GM21360 (cell line): Measurements from ENCODE around the gene NIP7.
"Not testable (repeated sequence)": the region's sequence is repeated elsewhere in the genome, so short reads cannot be mapped to it uniquely, and the experiment has no call there.

Source experiments
- ATAC-seq: cut with Tn5 transposase; IDR thresholded peaks from one replicate; pipeline ENCODE4 v1.9.1; 2021; ENCODE audit warnings: mild to moderate bottlenecking, moderate library complexity; ENCODE audit not compliant: unreplicated experiment

Gene NIP7

DNA sequence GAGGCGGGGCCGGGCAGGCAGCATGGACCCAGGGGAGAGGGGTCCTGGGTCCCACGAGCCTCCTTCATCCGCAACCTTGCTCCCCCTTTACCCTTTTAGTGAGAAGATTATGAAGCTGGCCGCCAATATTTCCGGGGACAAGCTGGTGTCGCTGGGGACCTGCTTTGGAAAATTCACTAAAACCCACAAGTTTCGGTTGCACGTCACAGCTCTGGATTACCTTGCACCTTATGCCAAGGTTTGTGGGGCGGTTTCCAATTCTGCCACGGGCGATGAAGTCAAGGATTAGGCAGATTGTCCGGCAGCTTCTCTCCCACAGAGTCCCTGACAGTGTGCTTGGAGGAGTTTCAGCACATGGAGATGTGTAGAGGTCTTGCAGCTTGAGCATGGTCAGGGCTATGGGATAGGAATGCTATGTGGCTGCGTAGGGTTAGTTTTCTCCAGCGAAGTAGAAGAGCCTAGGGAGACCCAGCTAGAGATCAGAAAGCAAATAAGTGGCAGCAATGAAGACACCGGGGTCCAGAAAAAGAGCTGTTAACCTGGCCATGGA, 598 bp downstream of the NIP7 start:
- no peak for ATAC-seq

DNA sequence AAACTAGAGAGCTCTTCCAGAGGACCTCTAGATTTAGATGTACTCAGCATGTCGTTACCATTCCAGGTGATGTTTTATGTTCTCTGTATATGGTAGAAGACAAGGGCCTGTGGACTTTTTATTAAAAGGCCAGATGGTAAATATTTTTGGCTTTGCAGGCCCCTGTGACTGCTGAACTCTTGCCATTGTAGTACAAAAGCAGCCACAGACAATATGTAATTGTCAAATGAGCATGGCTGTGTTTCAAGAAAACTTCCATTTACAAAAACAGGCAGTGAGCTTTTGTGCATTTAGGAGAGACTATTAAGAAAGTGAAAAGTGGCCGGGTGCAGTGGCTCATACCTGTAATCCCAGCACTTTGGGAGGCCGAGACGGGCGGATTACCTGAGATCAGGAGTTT, 4.6 kb downstream of the NIP7 start:
- ATAC-seq = no peak

- no peak for ATAC-seq
Observed at GRCh38 chr16:69345923-69346322, 6.4 kb downstream of the NIP7 start.

DNA sequence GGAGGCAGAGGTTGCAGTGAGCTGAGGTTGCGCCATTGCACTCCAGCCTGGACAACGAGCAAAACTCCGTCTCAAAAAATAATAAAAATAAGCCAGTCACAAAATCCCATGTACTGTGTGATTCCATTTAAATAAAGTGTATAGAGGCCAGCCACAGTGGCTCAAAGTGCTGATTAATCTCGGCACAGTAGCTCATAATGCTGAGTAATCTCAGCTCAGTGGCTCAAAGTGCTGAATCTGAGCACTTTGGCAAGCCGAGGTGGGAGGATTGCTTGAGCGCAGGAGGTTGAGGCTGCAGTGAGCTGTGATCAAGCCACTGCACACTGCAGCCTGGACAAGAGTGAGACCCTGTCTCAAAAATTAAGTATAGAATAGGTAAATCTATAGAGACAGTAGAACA, 7.1 kb downstream of the NIP7 start:
- ATAC-seq = no peak

- ATAC-seq = no peak
Observed at GRCh38 chr16:69348222-69348621, 8.7 kb downstream of the NIP7 start.

- ATAC-seq = no peak
Observed at GRCh38 chr16:69349536-69349935, 10.0 kb downstream of the NIP7 start.

DNA sequence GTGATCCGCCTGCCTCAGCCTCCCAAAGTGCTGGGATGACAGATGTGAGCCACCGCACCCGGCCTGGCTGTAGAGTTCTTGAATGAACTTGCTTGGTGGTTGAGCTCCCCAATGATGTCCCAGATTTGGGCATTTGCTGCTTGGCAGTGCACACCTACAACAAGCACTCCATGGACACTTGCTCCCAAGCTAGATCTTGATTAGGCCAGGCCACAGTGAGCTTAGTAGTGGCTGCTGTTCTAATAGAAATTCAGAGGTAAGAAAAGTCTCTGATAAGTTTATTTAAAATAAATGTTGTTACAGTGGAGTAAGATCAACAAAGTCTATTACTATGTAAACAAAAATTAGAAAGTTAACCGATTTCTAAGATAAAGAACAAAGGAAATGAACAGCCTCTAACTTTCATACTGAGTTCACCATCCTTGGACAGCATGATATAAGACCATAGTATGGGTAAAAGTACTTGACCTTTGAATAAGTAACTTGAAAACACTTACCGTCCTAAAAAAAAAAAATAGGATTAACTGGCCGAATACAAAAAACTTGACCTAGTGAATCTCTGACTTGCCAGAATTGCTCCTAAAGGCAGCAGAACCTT, 11.1 kb downstream of the NIP7 start:
- ATAC-seq = no peak

- no peak for ATAC-seq
Observed at GRCh38 chr16:69351309-69352027, 11.9 kb downstream of the NIP7 start, which contains the start of gene TMED6. Gene TMED6, minus strand, starts transcription at chr16:69351786. Its CDS starts 33 bp downstream, at chr16:69351753.

DNA sequence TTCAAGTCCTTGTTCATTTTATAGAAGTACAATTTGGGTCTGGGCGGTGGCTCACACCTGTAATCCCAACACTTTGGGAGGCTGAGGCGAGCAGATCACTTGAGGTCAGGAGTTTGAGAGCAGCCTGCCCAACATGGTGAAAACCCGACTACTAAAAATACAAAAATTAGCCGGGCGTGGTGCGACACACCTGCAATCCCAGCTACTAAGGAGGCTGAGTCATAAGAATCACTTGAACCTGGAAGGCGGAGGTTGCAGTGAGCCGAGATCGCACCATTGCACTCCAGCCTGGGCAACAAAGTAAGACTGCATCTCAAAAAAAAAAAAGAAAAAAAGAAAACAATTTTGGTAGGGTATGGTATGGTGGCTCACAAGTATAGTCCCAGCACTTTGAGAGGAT, 20.5 kb downstream of the NIP7 start:
- not testable (repeated sequence) for ATAC-seq

- ATAC-seq = no peak
Observed at GRCh38 chr16:69363281-69363717, 23.7 kb downstream of the NIP7 start.

DNA sequence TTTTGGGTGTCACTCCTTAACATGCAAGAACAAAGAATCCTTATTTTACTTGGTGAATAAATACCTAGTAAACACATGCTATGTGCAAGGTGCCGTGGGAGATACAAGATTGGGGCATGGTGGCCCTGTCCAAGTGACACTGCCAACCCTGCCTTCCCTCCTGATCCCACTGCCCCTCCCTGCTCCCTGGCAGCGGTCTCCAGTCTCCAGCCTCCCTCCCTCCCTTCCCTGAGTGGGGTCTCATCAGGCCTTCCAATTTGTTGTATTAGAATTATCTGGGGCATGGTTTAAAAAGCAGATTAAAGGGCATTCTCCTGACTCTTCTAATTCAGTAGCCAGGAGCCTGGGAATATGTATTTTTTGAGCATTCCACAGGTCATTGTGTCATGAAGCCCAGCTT, 24.5 kb downstream of the NIP7 start:
- ATAC-seq = no peak

DNA sequence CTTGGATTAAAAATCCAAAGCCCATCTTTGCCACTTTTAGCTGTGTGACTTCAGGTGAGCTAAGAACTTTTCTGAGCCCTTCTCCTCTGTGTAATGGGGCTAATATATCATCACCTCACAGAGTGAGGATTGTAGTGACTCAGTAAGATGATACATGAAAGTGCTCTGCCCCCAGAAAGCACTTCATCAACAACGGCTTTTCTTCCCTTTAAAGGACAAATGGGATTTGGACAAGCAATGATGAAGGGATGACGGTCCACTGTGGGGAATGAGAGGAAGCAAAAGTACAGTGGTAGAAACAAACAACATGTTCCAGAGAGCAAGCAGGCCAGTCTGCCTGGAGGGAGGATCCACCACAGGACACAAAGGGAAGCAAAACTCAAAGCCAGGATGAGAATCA, 26.3 kb downstream of the NIP7 start:
- ATAC-seq = no peak

- ATAC-seq = no peak
Observed at GRCh38 chr16:69366431-69366830, 26.9 kb downstream of the NIP7 start.

GRCh38 chr16:69367980-69368379, 28.4 kb downstream of the NIP7 start:
- ATAC-seq = no peak

GRCh38 chr16:69368866-69369265, 29.3 kb downstream of the NIP7 start:
- no peak for ATAC-seq

DNA sequence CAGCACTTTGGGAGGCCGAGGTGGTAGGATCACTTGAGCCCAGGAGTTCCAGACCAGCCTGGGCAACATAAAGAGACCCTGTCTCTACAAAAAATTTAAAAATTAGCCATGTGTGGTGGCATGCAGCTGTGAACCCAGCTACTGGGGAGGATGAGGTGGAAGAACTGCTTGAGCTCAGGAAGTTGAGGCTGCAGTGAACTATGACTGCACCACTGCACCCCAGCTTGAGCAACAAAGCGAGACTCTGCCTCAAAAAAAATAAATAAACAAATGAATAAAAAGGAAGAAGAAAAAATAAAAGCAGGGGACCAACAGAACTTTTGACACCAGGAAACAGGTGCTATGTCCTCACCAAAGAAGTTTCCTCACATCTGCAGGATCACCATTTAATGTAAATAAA, 32.0 kb downstream of the NIP7 start:
- ATAC-seq = no peak

GRCh38 chr16:69373019-69373418, 33.4 kb downstream of the NIP7 start:
- ATAC-seq = no peak

- ATAC-seq = no peak
Observed at GRCh38 chr16:69376393-69377059, 37.0 kb downstream of the NIP7 start.

- no peak for ATAC-seq
Observed at GRCh38 chr16:69378036-69378435, 38.5 kb downstream of the NIP7 start.

DNA sequence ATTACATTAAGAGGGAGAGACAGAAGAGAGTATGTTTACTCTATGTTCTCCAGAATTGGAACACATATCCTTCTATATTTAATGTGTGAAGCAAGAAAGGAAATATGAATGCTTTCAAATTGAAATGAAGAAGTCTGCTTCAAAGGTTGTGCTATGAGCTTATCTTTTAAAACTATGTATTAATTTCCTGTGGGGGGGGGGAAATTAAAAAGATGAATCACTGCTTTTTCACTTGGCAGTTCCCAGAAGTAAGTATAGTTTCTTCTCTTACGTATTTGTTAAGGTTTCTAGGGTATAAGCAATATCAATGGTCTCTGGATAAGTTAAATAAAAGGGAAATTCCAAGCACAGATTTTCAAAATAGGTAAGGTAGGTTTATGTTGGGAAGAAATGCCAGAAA, 39.2 kb downstream of the NIP7 start:
- no peak for ATAC-seq

DNA sequence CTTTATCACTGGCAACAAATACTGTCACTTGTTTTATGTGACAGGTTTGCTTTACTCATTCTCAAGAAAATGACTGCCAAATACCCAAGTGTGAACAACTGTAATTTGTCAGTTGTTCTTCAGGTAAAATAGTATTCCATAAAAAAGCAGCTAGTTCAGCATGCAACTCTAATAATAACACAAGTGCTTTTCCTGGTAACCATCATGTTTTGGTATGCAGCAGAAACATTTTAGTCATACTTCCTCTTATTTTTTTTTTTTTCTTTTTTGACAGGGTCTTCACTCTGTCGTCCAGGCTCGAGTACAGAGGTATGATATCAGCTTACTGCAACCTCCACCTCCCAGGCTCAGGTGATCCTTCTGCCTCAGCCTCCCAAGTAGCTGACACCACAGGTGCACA, 41.7 kb downstream of the NIP7 start:
- ATAC-seq = no peak

DNA sequence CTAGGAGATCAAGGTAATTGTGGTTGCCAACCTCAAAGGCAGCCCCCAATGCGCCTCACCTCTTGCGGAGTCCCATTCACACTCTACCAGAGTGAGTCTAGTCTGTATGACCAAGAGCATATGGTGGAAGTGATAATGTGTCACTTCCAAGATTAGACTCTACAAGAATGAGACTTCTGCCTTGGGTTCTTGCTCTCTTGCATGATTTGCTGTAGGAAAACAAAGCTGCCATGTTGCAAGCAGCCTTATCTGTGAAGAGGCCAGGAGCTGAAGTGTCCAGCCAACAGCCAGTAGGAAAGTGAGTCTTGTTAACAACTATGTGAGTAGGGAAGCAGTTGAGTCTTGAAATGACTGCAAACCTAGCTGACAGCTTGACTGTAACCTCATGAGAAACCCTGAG, 42.8 kb downstream of the NIP7 start:
- no peak for ATAC-seq
